HepG2 (cell line): ENCODE measurements around the gene CIAO3. TPM values are rescaled to one million over a fixed set of nuclear protein-coding genes. Genes with fewer than 3 reads are reported as not detected.
A peak's percentile ranks its signal among the peaks of the same experiment; 100 is the strongest.

Experiments used
- BHLHE40 ChIP-seq: IDR thresholded peaks from 2 replicates; pipeline ENCODE4 v1.6.1; 2011; ENCODE audit warnings: low read length, improper control_type of control experiment
- ELF1 ChIP-seq: sonication (generic); formaldehyde crosslinking; IDR thresholded peaks from 2 replicates; pipeline ENCODE4 v1.4.0; 2020; ENCODE audit warnings: missing genetic modification reagents
- ELF3 ChIP-seq: IDR thresholded peaks from 2 replicates; pipeline ENCODE4 v1.6.1; 2016; ENCODE audit warnings: missing genetic modification reagents, missing compliant biosample characterization
- FOSL1 ChIP-seq: sonication (generic); formaldehyde crosslinking; IDR thresholded peaks from 2 replicates; pipeline ENCODE4 v1.9.0; 2021; ENCODE audit warnings: missing genetic modification reagents, borderline replicate concordance
- FOSL2 ChIP-seq: sonication (generic); formaldehyde crosslinking; IDR thresholded peaks from 2 replicates; pipeline ENCODE4 v1.4.0; 2020; ENCODE audit warnings: missing genetic modification reagents
- GATAD2A ChIP-seq: IDR thresholded peaks from 2 replicates; pipeline ENCODE4 v1.6.1; 2016
- JUN ChIP-seq: sonication (generic); formaldehyde crosslinking; IDR thresholded peaks from 2 replicates; pipeline ENCODE4 v1.4.0; 2020; ENCODE audit warnings: mild to moderate bottlenecking, missing genetic modification reagents
- KDM1A ChIP-seq: IDR thresholded peaks from 2 replicates; pipeline ENCODE4 v1.6.1; 2016; ENCODE audit warnings: missing compliant biosample characterization
- RCOR2 ChIP-seq: IDR thresholded peaks from 2 replicates; pipeline ENCODE4 v1.6.1; 2016; ENCODE audit warnings: missing biosample characterization, missing genetic modification reagents
- SOX5 ChIP-seq: IDR thresholded peaks from 2 replicates; pipeline ENCODE4 v1.6.1; 2016; ENCODE audit warnings: borderline replicate concordance
- SP5 ChIP-seq: IDR thresholded peaks from 2 replicates; pipeline ENCODE4 v1.6.1; 2016; ENCODE audit warnings: low read depth, borderline replicate concordance
- STAG1 ChIP-seq: sonication (generic); formaldehyde crosslinking; IDR thresholded peaks from 2 replicates; pipeline ENCODE4 v1.4.0; 2020; ENCODE audit warnings: missing genetic modification reagents
- ZNF350 ChIP-seq: sonication (generic); formaldehyde crosslinking; IDR thresholded peaks from 2 replicates; pipeline ENCODE4 v1.4.0; 2020; ENCODE audit warnings: mild to moderate bottlenecking, low read depth, missing genetic modification reagents, borderline replicate concordance
- ZNF547 ChIP-seq: sonication (generic); formaldehyde crosslinking; IDR thresholded peaks from 2 replicates; pipeline ENCODE4 v1.5.1; 2020; ENCODE audit warnings: mild to moderate bottlenecking, missing genetic modification reagents
- ZNF788 ChIP-seq: sonication (generic); formaldehyde crosslinking; IDR thresholded peaks from 2 replicates; pipeline ENCODE4 v1.5.0; 2020; ENCODE audit warnings: mild to moderate bottlenecking, missing genetic modification reagents, borderline replicate concordance
- polyA plus RNA-seq, 8 experiments: library from polyadenylated mRNA; depleted of rRNA in 3 of 8; stranded (reverse) in 7 of 8; unstranded in 1 of 8; fragments of >200 nt; fragmentation: Illumina TruSeq in 4 of 8; extraction: Trizol in 4 of 8; gene quantifications; 2 replicates each; pipeline versions ENCODE4 v1.2.1 to v1.2.3, GENCODE V29; 2011 to 2016; ENCODE audit warnings: low read depth in 4 of 8, missing spikeins in 1 of 8, mixed read lengths in 1 of 8; ENCODE audit not compliant: insufficient read depth in 1 of 8
- total RNA-seq, 5 experiments: library from RNA; depleted of rRNA; stranded (reverse); fragments of >200 nt; fragmentation: Illumina TruSeq; extraction: Trizol; gene quantifications; 2 replicates each; pipeline ENCODE4 v1.2.3, GENCODE V29; 2016; ENCODE audit warnings: low read depth in 1 of 5
- TF ChIP-seq, protein P1 (sequence below), 2 experiments: sonication (generic) in 1 of 2; formaldehyde crosslinking in 1 of 2; IDR thresholded peaks; 2 replicates each; pipeline versions ENCODE4 v1.4.0 to v1.6.1; 2018 to 2020; ENCODE audit warnings: missing genetic modification reagents in 2 of 2, borderline replicate concordance in 1 of 2, low read depth in 1 of 2, mild to moderate bottlenecking in 1 of 2, missing biosample characterization in 1 of 2
- TF ChIP-seq, protein P2 (sequence below): sonication (generic); formaldehyde crosslinking; IDR thresholded peaks from 2 replicates; pipeline ENCODE4 v1.5.1; 2020; ENCODE audit warnings: mild to moderate bottlenecking, missing genetic modification reagents, moderate library complexity
- TF ChIP-seq, protein P3 (sequence below): sonication (generic); formaldehyde crosslinking; IDR thresholded peaks from 2 replicates; pipeline ENCODE4 v1.5.0; 2020; ENCODE audit warnings: mild to moderate bottlenecking, missing genetic modification reagents, moderate library complexity
- TF ChIP-seq, protein P4 (sequence below): sonication (generic); formaldehyde crosslinking; IDR thresholded peaks from 2 replicates; pipeline ENCODE4 v1.4.0; 2020; ENCODE audit warnings: missing genetic modification reagents, borderline replicate concordance
- TF ChIP-seq, protein P5 (sequence below): IDR thresholded peaks from 2 replicates; pipeline ENCODE4 v1.6.1; 2016

Gene CIAO3
- total and polyA plus RNA-seq, 2 of the 13 experiments (the other 11 are each of a cell fraction or from before 2014, with no cell fraction given) = 21.7 to 25.0 TPM

DNA sequence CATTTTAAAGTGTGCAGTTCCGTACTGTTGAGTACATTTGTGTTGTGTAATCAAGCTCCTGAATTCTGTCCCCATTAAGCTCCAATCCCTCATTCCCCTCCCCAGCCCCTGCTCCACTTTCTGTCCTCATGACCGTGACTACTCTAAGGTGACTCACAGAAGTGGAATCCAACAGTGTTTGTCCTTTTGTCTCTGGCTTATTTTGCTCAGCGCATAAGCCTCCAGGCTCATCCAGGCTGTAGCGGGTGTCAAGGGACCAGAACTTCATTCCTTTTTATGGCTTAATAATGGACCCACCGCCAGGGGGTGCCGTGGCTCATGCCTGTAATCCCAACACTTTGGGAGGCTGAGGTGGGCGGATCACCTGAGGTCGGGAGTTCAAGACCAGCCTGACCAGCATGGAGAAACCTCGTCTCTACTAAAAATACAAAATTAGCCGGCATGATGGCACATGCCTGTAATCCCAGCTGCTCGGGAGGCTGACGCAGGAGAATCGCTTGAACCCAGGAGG is 28.0 kb downstream of the CIAO3 start (continued):
- TF ChIP-seq, protein P1, sequence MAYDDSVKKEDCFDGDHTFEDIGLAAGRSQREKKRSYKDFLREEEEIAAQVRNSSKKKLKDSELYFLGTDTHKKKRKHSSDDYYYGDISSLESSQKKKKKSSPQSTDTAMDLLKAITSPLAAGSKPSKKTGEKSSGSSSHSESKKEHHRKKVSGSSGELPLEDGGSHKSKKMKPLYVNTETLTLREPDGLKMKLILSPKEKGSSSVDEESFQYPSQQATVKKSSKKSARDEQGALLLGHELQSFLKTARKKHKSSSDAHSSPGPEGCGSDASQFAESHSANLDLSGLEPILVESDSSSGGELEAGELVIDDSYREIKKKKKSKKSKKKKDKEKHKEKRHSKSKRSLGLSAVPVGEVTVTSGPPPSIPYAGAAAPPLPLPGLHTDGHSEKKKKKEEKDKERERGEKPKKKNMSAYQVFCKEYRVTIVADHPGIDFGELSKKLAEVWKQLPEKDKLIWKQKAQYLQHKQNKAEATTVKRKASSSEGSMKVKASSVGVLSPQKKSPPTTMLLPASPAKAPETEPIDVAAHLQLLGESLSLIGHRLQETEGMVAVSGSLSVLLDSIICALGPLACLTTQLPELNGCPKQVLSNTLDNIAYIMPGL (CRISPR knock-in tag; IDR thresholded peaks at IDR 0.05; ENCODE audit: borderline replicate concordance in 1 of 2, low read depth in 1 of 2) = peak in 1 of 2 experiments; percentile 41; a peak in 2 of 4 replicates
- TF ChIP-seq, protein P2, sequence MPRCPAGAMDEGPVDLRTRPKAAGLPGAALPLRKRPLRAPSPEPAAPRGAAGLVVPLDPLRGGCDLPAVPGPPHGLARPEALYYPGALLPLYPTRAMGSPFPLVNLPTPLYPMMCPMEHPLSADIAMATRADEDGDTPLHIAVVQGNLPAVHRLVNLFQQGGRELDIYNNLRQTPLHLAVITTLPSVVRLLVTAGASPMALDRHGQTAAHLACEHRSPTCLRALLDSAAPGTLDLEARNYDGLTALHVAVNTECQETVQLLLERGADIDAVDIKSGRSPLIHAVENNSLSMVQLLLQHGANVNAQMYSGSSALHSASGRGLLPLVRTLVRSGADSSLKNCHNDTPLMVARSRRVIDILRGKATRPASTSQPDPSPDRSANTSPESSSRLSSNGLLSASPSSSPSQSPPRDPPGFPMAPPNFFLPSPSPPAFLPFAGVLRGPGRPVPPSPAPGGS (CRISPR knock-in tag) = 0 out of 2 replicates have a peak, but pooled peaks have one; percentile 30
- peak; percentile 73; the same call in 1 of the 2 replicates for TF ChIP-seq KDM1A (CRISPR knock-in tag)
- TF ChIP-seq ZNF788 (CRISPR knock-in tag) = peak; percentile 23; the same call in 1 of the 2 replicates
- TF ChIP-seq SOX5 (CRISPR knock-in tag) = peak; percentile 66; the same call in 1 of the 2 replicates
- peak; percentile 55 for TF ChIP-seq STAG1 (CRISPR knock-in tag)
- 0 out of 2 replicates have a peak, but pooled peaks have one; percentile 33 for TF ChIP-seq BHLHE40
- peak; percentile 25; the same call in 1 of the 2 replicates for TF ChIP-seq JUN (CRISPR knock-in tag)
- TF ChIP-seq FOSL1 (CRISPR knock-in tag) = peak; percentile 63; the same call in 1 of the 2 replicates
- TF ChIP-seq ZNF547 (CRISPR knock-in tag) = 0 out of 2 replicates have a peak, but pooled peaks have one; percentile 26
- TF ChIP-seq, protein P3, sequence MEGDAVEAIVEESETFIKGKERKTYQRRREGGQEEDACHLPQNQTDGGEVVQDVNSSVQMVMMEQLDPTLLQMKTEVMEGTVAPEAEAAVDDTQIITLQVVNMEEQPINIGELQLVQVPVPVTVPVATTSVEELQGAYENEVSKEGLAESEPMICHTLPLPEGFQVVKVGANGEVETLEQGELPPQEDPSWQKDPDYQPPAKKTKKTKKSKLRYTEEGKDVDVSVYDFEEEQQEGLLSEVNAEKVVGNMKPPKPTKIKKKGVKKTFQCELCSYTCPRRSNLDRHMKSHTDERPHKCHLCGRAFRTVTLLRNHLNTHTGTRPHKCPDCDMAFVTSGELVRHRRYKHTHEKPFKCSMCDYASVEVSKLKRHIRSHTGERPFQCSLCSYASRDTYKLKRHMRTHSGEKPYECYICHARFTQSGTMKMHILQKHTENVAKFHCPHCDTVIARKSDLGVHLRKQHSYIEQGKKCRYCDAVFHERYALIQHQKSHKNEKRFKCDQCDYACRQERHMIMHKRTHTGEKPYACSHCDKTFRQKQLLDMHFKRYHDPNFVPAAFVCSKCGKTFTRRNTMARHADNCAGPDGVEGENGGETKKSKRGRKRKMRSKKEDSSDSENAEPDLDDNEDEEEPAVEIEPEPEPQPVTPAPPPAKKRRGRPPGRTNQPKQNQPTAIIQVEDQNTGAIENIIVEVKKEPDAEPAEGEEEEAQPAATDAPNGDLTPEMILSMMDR (CRISPR knock-in tag) = peak; percentile 81
- TF ChIP-seq, protein P4, sequence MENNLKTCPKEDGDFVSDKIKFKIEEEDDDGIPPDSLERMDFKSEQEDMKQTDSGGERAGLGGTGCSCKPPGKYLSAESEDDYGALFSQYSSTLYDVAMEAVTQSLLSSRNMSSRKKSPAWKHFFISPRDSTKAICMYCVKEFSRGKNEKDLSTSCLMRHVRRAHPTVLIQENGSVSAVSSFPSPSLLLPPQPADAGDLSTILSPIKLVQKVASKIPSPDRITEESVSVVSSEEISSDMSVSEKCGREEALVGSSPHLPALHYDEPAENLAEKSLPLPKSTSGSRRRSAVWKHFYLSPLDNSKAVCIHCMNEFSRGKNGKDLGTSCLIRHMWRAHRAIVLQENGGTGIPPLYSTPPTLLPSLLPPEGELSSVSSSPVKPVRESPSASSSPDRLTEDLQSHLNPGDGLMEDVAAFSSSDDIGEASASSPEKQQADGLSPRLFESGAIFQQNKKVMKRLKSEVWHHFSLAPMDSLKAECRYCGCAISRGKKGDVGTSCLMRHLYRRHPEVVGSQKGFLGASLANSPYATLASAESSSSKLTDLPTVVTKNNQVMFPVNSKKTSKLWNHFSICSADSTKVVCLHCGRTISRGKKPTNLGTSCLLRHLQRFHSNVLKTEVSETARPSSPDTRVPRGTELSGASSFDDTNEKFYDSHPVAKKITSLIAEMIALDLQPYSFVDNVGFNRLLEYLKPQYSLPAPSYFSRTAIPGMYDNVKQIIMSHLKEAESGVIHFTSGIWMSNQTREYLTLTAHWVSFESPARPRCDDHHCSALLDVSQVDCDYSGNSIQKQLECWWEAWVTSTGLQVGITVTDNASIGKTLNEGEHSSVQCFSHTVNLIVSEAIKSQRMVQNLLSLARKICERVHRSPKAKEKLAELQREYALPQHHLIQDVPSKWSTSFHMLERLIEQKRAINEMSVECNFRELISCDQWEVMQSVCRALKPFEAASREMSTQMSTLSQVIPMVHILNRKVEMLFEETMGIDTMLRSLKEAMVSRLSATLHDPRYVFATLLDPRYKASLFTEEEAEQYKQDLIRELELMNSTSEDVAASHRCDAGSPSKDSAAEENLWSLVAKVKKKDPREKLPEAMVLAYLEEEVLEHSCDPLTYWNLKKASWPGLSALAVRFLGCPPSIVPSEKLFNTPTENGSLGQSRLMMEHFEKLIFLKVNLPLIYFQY (CRISPR knock-in tag) = 0 out of 2 replicates have a peak, but pooled peaks have one; percentile 30
- TF ChIP-seq FOSL2 = peak; percentile 97
- TF ChIP-seq ELF3 (CRISPR knock-in tag) = peak; percentile 29; the same call in 1 of the 2 replicates
- TF ChIP-seq ZNF350 (CRISPR knock-in tag) = peak; percentile 65; the same call in 1 of the 2 replicates
- TF ChIP-seq, protein P5, sequence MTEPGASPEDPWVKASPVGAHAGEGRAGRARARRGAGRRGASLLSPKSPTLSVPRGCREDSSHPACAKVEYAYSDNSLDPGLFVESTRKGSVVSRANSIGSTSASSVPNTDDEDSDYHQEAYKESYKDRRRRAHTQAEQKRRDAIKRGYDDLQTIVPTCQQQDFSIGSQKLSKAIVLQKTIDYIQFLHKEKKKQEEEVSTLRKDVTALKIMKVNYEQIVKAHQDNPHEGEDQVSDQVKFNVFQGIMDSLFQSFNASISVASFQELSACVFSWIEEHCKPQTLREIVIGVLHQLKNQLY (CRISPR knock-in tag) = 0 out of 2 replicates have a peak, but pooled peaks have one; percentile 24
- 0 out of 2 replicates have a peak, but pooled peaks have one; percentile 12 for TF ChIP-seq ELF1 (CRISPR knock-in tag)
- 0 out of 2 replicates have a peak, but pooled peaks have one; percentile 18 for TF ChIP-seq GATAD2A (CRISPR knock-in tag)
- peak; percentile 37; the same call in 1 of the 2 replicates for TF ChIP-seq SP5 (CRISPR knock-in tag)
- TF ChIP-seq RCOR2 (CRISPR knock-in tag) = peak; percentile 64; the same call in 1 of the 2 replicates
